NCI-H2196 (cell line): ENCODE results near the gene TH.
"Not testable (repeated sequence)": the region's sequence is repeated elsewhere in the genome, so short reads cannot be mapped to it uniquely, and the experiment has no call there.

ENCODE experiments used
- DNase-seq: peaks from one replicate; lab custom pipeline; 2025; ENCODE audit not compliant: unreplicated experiment; lab: John Stamatoyannopoulos, UW

TH gene

GRCh38 chr11:2179516-2179915, 7.9 kb upstream of the TH start:
- no peak for DNase-seq

DNA sequence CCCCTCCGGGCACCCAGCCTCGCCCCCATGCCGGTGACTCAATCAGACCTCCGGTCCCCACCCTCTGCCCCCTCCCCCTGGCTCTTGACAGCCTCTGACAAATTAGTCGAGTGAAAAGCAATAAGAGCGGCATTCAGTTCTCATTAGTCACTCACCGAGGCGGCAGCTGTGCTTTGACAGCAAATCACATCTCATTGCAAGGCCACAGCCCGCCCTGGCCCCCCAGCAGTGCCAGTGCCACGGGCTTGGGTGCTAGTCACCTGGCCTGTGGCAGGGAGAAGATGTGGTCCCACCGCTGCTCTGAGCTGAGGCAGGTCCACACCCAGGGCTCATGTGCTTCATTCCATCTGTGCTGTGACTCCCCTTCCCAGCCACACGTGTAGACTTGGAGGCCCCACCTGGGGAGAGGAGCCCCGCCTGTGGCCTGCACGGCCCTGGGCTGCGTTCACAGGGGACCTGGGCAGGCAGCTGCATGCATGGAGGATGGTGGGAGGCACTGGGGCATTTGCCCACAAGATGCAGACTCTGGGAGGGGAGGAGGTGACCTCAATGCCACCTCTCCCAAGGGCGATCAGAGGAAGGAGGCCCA, 7.4 kb upstream of the TH start:
- no peak for DNase-seq

DNA sequence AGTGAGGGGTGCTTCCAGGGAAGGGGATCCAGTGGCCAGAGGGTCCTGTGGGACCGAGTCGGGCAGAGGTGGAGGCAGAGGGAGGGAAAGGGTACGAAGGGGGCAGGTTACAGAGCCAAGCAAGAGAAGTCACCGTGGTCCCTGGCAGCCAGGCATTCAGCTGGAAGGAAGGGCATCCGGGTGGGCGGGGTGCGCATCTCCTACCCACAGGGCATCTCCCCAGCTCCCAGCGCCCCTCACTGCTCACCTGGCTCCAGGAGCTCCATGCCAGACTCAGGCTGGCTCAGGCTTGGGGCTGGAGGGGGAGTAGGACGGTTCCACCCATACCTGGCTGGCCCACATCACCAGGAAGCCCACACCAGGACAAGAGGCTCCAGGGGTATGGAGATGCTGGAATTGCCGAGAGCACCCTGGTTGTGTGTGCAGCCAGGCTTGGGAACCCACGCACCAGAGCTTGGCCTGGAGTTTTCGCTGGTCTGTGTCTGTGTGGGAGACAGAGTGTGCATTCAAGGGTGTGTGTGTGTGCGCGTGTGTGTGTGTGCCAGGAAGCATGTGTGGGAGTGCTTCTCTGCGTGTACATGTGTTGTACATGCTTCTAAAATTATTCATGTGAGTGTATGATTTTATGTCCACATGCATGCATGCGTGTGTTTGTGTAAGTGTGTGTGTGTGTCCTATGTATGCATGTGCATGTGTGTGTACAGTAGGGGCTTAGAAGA, 6.6 kb upstream of the TH start:
- not testable (repeated sequence) for DNase-seq

DNA sequence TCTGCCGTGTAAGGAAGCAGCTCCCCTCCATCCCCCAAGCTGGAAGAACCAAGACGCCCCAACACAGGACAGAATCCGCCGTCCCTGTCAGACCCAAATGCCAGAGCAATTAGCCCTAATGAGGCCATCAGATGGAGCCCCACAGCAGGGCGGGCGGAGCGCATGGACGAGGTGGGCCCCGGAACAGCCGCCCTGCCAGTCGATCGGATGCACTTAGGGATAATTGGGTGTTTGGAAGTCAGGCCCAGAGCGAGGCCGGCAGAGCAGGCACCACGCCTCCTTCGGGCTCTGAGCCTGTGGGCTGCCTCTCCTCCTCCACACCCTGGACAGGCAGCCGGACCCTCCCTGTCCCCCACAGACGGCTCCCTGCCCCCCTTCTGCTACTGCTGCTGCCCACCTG, 5.5 kb upstream of the TH start:
- no peak for DNase-seq

DNA sequence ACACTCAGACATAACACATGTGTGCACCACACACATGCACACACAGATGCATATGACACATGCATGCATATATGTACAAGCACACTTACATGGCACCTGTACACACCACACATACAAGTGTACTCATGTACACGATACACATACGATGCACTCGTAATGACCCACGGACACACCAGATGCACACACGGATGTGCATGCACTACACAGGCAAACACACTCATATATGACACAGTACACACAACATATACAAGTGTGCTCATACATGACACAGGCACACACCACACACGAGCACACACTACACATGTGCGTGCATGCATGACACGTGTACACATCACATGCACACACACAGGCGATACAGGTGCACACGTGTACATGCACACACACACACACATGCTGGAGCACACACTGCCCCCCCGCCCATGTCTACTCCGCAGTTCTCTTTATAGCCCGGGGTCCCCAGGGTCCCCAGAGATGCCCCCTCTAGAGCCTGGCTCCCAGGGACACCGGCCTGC, 4.8 kb upstream of the TH start:
- no peak for DNase-seq

GRCh38 chr11:2175659-2176058, 4.0 kb upstream of the TH start:
- DNase-seq = no peak

DNA sequence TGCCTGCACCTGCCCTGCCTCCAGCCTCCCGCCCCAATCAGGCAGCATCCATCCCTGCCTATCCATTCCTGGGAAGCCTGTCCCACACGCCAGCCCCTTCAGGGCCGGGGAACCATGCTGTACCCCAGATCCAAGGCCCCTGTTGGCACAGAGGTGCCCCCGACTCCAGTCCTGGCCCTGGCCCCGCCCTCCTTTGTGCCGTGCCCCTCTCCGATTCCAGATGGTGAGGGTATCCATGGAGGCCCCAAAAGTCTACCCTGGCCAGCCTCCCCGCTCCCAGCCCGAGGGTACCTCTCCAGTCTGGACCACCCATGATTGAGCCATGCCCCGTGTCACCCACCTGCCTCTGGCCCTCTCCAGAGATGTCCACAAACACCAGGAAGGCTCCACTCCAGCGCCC, 2.7 kb upstream of the TH start:
- no peak for DNase-seq

DNA sequence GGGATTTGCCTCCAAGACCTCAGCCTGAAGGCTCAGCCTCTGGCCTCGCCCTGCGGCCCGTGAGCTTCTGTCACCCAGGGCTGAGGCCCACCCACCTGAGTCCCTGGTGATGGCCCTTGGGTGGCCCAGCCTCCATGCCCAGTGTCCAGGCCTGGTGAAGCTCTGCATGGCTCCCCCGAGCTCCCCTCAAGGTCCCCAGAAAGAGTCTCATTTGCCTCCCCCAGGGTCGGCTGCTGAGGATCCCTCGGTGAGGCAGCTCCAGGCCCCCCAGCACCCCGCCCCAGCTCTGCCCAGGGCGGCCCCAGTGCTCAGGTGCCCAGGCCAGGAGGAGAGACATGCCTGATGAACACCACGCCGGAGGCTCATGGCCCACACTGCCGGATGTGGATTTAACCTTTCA, 2.1 kb upstream of the TH start:
- no peak for DNase-seq

GRCh38 chr11:2173150-2173693, 1.6 kb upstream of the TH start:
- no peak for DNase-seq

GRCh38 chr11:2172676-2173075, 1.1 kb upstream of the TH start:
- no peak for DNase-seq

GRCh38 chr11:2169626-2170570, 1.7 kb downstream of the TH start:
- no peak for DNase-seq

- no peak for DNase-seq
These were observed 2.6 kb downstream of the TH start for GRCh38 chr11:2169005-2169378.

DNA sequence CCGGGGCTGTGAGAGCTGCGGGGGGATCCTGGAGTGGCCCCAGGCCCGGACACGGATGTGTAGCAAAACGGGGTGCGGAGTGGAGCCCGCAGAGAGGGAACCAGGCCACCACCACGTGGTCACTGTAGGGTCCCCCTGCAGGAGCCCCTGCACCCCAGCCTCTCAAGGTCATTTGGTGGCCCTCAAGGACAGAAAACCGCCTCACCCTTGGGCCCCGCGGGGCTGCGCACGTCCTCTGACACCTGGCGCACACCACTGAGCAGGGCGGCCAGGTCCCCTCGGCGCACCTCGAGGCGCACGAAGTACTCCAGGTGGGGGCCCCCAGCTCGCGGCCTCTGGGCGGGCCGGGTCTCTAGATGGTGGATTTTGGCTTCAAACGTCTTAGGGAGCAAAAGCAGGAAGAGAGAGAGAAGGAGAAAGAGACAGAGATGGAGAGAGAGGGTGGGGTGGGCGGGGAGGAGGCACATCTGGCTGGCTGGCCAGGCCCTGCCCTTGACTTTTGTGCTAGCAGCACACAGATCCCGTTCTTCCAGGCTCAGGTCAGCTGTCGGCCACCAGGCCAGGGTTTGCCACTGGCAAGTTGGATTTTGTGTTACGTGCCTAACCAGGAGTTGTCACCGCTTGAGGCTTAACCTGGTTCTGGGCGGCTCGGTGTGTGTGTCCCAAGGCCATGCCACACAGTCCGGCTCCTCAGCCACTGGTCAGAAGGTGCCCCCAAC, 3.2 kb downstream of the TH start:
- no peak for DNase-seq

GRCh38 chr11:2167141-2168045, 4.2 kb downstream of the TH start:
- no peak for DNase-seq

- no peak for DNase-seq
These were observed 5.3 kb downstream of the TH start for GRCh38 chr11:2166091-2166851.

GRCh38 chr11:2165571-2165970, 6.0 kb downstream of the TH start:
- no peak for DNase-seq

GRCh38 chr11:2164861-2165555, 6.6 kb downstream of the TH start:
- peak; percentile 8 for DNase-seq

DNA sequence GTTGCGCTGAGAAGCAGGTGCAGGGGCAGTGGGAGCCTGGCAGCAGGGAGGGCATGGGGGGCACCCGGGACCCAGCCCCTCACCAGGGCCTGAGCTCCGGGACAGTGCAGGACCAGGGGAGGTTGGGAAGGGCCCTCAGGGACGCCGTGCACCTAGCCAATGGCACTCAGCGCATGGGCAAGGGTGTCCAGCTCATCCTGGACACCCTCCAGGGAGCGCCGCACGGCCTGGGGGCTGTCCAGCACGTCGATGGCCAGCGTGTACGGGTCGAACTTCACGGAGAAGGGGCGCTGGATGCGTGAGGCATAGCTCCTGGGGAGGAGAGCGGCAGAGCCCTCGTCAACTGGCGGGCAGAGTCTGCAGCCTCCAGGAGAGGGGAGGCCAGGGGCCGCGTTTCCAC, 7.5 kb downstream of the TH start:
- DNase-seq = no peak
